ENCODE data around the gene PKD1.

DNA sequence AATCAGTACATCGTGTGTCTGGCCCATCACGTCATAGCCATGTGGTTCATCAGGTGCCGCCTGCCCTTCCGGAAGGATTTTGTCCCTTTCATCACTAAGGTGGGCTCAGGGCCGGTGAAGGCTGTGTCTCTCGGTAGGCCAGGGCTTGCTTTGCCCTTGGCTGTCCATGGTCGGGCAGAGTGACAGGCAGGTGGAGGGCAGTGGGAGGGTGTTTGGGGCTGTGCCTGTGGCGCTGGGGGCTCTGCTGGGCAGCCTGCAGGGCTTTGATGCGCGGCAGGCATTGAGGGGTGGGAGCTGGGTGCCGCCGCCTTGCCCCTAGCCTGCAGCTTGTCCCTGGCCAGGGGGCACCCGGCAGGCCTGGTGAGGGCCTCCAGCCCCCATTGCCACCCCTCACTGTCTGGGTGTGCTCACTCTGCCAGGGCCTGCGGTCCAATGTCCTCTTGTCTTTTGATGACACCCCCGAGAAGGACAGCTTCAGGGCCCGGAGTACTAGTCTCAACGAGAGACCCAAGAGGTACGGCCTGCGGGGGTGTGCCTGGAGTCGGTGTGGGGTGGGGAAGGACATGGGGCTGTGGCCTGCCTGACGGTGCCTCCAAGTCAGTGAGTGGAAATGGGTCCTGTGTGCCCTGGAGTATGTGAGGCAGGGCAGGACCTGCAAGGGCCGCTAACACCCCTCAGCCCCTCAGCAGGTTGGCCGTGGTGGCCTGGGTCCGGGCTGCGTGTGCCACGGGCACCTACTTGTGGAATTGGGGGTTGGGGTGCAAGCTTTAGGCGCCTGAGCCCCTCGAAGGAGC, 59.4 kb downstream of the PKD1 start:
- TF ChIP-seq, protein P1, sequence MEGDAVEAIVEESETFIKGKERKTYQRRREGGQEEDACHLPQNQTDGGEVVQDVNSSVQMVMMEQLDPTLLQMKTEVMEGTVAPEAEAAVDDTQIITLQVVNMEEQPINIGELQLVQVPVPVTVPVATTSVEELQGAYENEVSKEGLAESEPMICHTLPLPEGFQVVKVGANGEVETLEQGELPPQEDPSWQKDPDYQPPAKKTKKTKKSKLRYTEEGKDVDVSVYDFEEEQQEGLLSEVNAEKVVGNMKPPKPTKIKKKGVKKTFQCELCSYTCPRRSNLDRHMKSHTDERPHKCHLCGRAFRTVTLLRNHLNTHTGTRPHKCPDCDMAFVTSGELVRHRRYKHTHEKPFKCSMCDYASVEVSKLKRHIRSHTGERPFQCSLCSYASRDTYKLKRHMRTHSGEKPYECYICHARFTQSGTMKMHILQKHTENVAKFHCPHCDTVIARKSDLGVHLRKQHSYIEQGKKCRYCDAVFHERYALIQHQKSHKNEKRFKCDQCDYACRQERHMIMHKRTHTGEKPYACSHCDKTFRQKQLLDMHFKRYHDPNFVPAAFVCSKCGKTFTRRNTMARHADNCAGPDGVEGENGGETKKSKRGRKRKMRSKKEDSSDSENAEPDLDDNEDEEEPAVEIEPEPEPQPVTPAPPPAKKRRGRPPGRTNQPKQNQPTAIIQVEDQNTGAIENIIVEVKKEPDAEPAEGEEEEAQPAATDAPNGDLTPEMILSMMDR (IDR thresholded peaks at IDR 0.05) = no peak
- TF ChIP-seq POLR2A (IDR thresholded peaks at IDR 0.05) (no peak), POLR2AphosphoS5 (IDR thresholded peaks at IDR 0.05) (no peak), EP300 (IDR thresholded peaks at IDR 0.05) (no peak)

Data from sigmoid colon (tissue), 4 donors.